Ectodermal cell (in vitro differentiated cells): ENCODE measurements around the gene TTLL10.

ENCODE experiments used
- H3K27ac ChIP-seq: 2 replicates; pipeline ENCODE4 v1.7.0; 2013; ENCODE audit warnings: mild to moderate bottlenecking, low read depth, low read length; ENCODE audit not compliant: insufficient read depth, poor library complexity, severe bottlenecking
- H3K27me3 ChIP-seq: 2 replicates; pipeline ENCODE4 v1.7.0; 2013; ENCODE audit warnings: mild to moderate bottlenecking, low read length; ENCODE audit not compliant: insufficient read depth, control insufficient read depth, poor library complexity, severe bottlenecking
- H3K36me3 ChIP-seq: one replicate; pipeline ENCODE4 v1.7.0; 2013; ENCODE audit warnings: low read length; ENCODE audit not compliant: control insufficient read depth, insufficient read depth
- H3K4me1 ChIP-seq: one replicate; pipeline ENCODE4 v1.7.0; 2013; ENCODE audit warnings: low read length; ENCODE audit not compliant: control insufficient read depth, insufficient read depth
- H3K4me3 ChIP-seq: 2 replicates; pipeline ENCODE4 v1.7.0; 2013; ENCODE audit warnings: low read depth, low read length, control low read depth; ENCODE audit not compliant: insufficient read depth
- H3K9me3 ChIP-seq: 2 replicates; pipeline ENCODE4 v1.7.0; 2013; ENCODE audit warnings: mild to moderate bottlenecking, low read length, moderate library complexity; ENCODE audit not compliant: control insufficient read depth
- WGBS, 2 experiments: methylation state at CpG; one replicate each; pipeline ENCODE4 v1.1.7; 2013; ENCODE audit warnings: missing lambda C conversion rate in 2 of 2; 5-methylcytosine and 5-hydroxymethylcytosine counted together

Gene TTLL10

DNA sequence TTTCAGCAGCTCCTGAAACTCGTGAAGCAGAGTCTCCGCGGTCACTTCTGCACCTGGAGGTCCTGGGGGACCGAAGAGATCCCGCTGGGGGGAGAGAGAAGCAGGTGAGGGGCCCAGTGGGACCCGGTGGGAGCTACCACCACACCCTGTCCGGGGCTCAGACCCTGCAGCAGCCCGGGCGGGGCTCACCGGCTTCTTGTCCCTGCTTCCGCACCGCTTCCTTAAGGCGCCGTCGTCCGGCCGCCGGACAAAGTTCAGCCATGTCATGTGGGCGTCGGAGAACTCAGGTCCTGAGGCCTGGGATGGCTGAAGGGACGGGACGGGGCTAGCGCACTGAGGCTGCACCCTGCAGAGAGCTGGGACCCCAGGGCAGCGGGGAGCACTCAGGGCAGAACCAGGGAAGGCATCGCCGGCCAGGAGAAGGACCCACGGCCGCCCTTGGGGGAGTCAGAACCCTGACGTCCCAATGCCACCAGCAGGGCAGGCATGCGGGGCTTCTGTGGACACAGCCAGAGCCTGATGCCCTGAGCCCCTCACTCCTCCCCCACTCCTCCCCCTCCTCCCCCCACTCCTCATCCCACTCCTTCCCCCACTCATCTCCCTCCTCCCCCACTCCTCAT, 70.6 kb downstream of the TTLL10 start:
- no peak overlapping the region for H3K27ac ChIP-seq
- H3K4me1 ChIP-seq: peaks cover 10% of the 10 kb centered on the region
- H3K4me3 ChIP-seq: no peak overlapping the region
- no peaks in the 10 kb centered on the region for H3K9me3 ChIP-seq
- peaks cover 25% of the 10 kb centered on the region for H3K27me3 ChIP-seq
- H3K36me3 ChIP-seq: no peaks in the 10 kb centered on the region
- WGBS, 2 experiments: 87 to 89% methylated on average over 30 of the region's 30 CpGs

GRCh38 chr1:1245178-1245816, 71.6 kb downstream of the TTLL10 start:
- Histone ChIP-seq H3K4me1 (peaks cover under 1% of the 10 kb centered on the region), H3K27me3 (peaks cover 25% of the 10 kb centered on the region), H3K27ac (no peak overlapping the region), H3K9me3 (no peaks in the 10 kb centered on the region), H3K36me3 (no peaks in the 10 kb centered on the region), H3K4me3 (no peak overlapping the region)
- WGBS, 2 experiments: 85 to 90% methylated on average over 22 of the region's 23 CpGs

DNA sequence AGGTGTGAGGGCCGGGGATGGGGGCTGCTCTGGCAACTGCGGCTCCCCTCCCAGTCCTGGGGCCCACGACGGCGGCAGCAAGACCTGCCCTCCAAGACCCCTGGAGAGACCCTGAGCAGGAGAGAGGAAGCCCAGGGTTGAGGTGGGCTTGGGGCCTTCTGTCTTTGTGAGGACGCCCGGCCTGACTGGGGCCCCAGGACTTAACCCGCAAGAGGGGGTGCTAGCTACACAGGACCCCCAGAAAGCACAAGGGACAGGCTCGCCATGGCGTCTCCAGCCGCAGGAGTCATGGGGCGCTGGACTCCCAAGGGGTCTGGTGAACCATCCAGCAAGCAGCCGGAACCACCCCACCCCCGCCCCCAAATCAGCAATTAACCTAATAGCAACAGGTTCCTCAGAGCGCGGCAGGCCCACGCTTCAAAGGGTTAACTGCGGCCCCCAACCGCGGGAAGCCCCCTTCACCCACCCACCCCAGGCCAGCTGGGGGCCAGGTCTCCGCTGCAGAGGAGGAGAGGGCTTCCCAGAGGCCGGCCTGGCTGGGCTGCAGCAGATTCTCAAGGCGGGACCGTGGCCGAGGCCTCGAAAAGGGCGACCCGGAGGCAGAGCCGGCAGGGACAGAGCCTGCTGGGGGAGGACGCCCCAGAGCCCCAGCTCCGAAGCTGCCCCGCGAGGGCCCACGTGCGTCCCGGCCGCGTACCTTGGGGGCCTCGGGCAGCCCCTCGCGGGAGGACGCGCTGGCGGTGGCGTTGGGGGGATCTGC, 72.3 kb downstream of the TTLL10 start:
- WGBS, 2 experiments: 45 to 48% methylated on average over 44 to 45 of the region's 45 CpGs
- H3K9me3 ChIP-seq: no peaks in the 10 kb centered on the region
- peak overlapping the region; percentile 4 for H3K4me3 ChIP-seq
- H3K36me3 ChIP-seq: no peaks in the 10 kb centered on the region
- H3K27me3 ChIP-seq: peaks cover 25% of the 10 kb centered on the region
- H3K4me1 ChIP-seq: no peaks in the 10 kb centered on the region
- no peak overlapping the region for H3K27ac ChIP-seq

DNA sequence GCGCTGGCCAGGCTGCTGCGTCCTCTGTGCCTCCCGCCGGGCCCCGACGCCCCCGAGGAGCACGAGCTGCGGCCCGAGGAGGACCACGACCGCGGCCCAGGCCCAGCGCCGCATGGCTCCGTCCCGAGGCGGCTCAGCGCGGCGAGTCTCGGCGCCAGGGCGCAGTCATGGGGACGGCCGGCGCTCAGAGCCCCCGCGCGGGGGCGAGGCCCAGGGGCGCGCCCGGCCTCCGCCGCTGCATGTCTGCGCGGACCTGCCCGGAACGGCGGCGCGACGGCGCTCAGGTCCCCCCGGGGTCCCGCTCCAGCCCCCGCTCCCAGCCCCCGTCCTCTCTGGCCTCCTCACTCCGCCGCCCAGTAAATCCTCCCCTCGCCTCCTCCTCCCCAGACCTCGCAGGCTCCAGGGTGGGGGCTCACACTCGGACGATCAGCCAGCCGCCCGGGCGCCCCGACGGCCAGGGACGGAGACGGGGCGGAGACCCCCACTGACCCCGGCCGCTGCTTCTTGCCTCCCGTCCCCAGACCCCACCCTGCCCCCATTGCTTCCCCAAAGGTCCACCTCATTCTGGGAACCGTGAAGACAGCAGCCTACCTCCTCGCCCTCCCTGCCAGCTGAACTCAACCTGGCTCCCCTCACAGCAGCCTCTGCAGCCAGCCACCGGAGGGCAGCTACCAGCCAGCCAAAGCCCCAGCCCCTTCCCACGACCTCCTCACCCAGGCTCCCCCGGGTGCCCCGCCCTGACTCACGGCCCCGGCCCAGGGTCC, 73.1 kb downstream of the TTLL10 start, which contains the start of gene C1QTNF12:
Gene C1QTNF12, minus strand, starts transcription at position 146 of the 764 bp plus-strand sequence. Its CDS starts 32 bp downstream, at position 114.
- Histone ChIP-seq H3K27ac (no peak within 1 kb of the TSS), H3K27me3 (peaks cover 25% of the 10 kb centered on the region), H3K4me3 (peak within 1 kb of the TSS; percentile 4), H3K9me3 (no peaks in the 10 kb centered on the region), H3K4me1 (no peaks in the 10 kb centered on the region), H3K36me3 (no peaks in the 10 kb centered on the region)
- 8 to 9% methylated on average over 74 of the region's 74 CpGs for WGBS, 2 experiments

DNA sequence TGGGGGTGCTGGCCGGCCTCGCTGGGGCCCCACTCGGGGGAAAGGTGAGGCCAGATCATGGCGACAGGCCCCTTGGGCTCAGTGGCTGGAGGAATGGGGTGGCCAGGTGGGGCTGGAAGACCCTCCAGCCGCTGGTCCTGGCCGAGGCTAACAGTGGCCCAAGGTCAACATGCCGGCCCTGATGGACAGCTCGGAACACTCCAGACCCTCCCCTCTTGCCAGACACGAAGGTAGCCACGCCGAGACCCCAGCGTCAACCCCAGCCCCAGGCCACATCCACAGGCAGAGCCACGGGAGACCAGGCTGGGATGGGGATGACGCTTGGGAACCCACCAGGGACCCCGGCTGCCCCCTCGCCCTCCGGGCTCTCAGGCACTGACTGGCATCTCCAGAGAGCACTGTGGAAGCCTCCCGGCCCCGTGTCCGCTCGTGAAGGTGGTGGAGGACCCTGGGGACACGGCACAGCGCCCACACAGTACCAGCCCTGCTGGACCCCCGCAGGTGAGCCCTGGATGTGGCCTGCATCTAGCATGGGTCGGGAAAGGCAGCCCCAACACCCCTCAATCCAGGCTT, 73.7 kb downstream of the TTLL10 start:
- Histone ChIP-seq H3K9me3 (no peaks in the 10 kb centered on the region), H3K4me3 (no peak overlapping the region), H3K36me3 (no peaks in the 10 kb centered on the region), H3K4me1 (no peaks in the 10 kb centered on the region), H3K27ac (no peak overlapping the region), H3K27me3 (peaks cover 25% of the 10 kb centered on the region)
- WGBS, 2 experiments: 81 to 82% methylated on average over 25 of the region's 25 CpGs
